ENCODE measurements around the gene PRRC2B. TPM values are rescaled to one million over a fixed set of nuclear protein-coding genes. Genes with fewer than 3 reads are reported as not detected.

Gene PRRC2B
- total RNA-seq, 1 experiment from 2014 or later = 137 TPM

GRCh38 chr9:131476777-131477345 lies 83.0 kb downstream of the PRRC2B start:
- intact Hi-C loops (cut with micrococcal nuclease; ENCODE audit: unreplicated experiment) = no loop called here

GRCh38 chr9:131477367-131477766 lies 83.5 kb downstream of the PRRC2B start:
- peaks cover 54% of the 10 kb centered on the region for H3K36me3 Mint-ChIP-seq (ENCODE audit: insufficient read depth, unreplicated experiment)
- no TSS peak for BruUV-seq (replicated peaks)
- intact Hi-C loops (cut with micrococcal nuclease; ENCODE audit: unreplicated experiment) = no loop called here
- peaks cover 11% of the 10 kb centered on the region for H3K4me1 Mint-ChIP-seq (ENCODE audit: low read depth, unreplicated experiment)
- CTCF ChIA-PET = interaction anchor here (0.6 kb wide), 1 partner anchor 98 kb away, joined by 4 read pairs; no protein-coding TSS in a partner anchor
- H3K27me3 Mint-ChIP-seq (ENCODE audit: unreplicated experiment) = no peaks in the 10 kb centered on the region
- H3K27ac Mint-ChIP-seq (ENCODE audit: unreplicated experiment) = no peak overlapping the region
- TF ChIP-seq CTCF (IDR thresholded peaks at IDR 0.05; ENCODE audit: unreplicated experiment) = no peak
- no peaks in the 10 kb centered on the region for H3K9me3 Mint-ChIP-seq (ENCODE audit: low read depth, unreplicated experiment)
- no peak for DNase-seq
- H3K4me3 Mint-ChIP-seq (ENCODE audit: low read depth, unreplicated experiment) = no peak overlapping the region

More at GRCh38 chr9:131476777-131477345, 83.0 kb downstream of the PRRC2B start:
- H3K4me3 Mint-ChIP-seq (ENCODE audit: low read depth, unreplicated experiment) = no peak overlapping the region
- peaks cover 11% of the 10 kb centered on the region for H3K4me1 Mint-ChIP-seq (ENCODE audit: low read depth, unreplicated experiment)
- H3K27ac Mint-ChIP-seq (ENCODE audit: unreplicated experiment) = no peak overlapping the region
- H3K27me3 Mint-ChIP-seq (ENCODE audit: unreplicated experiment) = no peaks in the 10 kb centered on the region
- H3K36me3 Mint-ChIP-seq (ENCODE audit: insufficient read depth, unreplicated experiment) = peaks cover 51% of the 10 kb centered on the region
- BruUV-seq (replicated peaks) = no TSS peak
- H3K9me3 Mint-ChIP-seq (ENCODE audit: low read depth, unreplicated experiment) = no peaks in the 10 kb centered on the region
- CTCF ChIA-PET = interaction anchor here (0.6 kb wide), 1 partner anchor 97 kb away, joined by 4 read pairs; no protein-coding TSS in a partner anchor
- no peak for DNase-seq
- no peak for TF ChIP-seq CTCF (IDR thresholded peaks at IDR 0.05; ENCODE audit: unreplicated experiment)

- no TSS peak for BruUV-seq (replicated peaks)
- Mint-ChIP-seq H3K36me3 (ENCODE audit: insufficient read depth, unreplicated experiment) (peaks cover 54% of the 10 kb centered on the region), H3K4me3 (ENCODE audit: low read depth, unreplicated experiment) (no peak overlapping the region), H3K9me3 (ENCODE audit: low read depth, unreplicated experiment) (no peaks in the 10 kb centered on the region), H3K4me1 (ENCODE audit: low read depth, unreplicated experiment) (peaks cover 6% of the 10 kb centered on the region), H3K27ac (ENCODE audit: unreplicated experiment) (no peak overlapping the region), H3K27me3 (ENCODE audit: unreplicated experiment) (no peaks in the 10 kb centered on the region)
- DNase-seq = no peak
- CTCF ChIA-PET = no interaction called here
- intact Hi-C loops (cut with micrococcal nuclease; ENCODE audit: unreplicated experiment) = no loop called here
- no peak for TF ChIP-seq CTCF (IDR thresholded peaks at IDR 0.05; ENCODE audit: unreplicated experiment)
Observed at GRCh38 chr9:131477816-131478419, 84.0 kb downstream of the PRRC2B start.

- peaks cover under 1% of the 10 kb centered on the region for H3K4me1 Mint-ChIP-seq (ENCODE audit: low read depth, unreplicated experiment)
- CTCF ChIA-PET = no interaction called here
- DNase-seq = peak; percentile 18
- intact Hi-C loops (cut with micrococcal nuclease; ENCODE audit: unreplicated experiment) = no loop called here
- no TSS peak for BruUV-seq (replicated peaks)
- no peak overlapping the region for H3K27ac Mint-ChIP-seq (ENCODE audit: unreplicated experiment)
- no peaks in the 10 kb centered on the region for H3K27me3 Mint-ChIP-seq (ENCODE audit: unreplicated experiment)
- no peak overlapping the region for H3K4me3 Mint-ChIP-seq (ENCODE audit: low read depth, unreplicated experiment)
- TF ChIP-seq CTCF (IDR thresholded peaks at IDR 0.05; ENCODE audit: unreplicated experiment) = no peak
- no peaks in the 10 kb centered on the region for H3K9me3 Mint-ChIP-seq (ENCODE audit: low read depth, unreplicated experiment)
- H3K36me3 Mint-ChIP-seq (ENCODE audit: insufficient read depth, unreplicated experiment) = peaks cover 50% of the 10 kb centered on the region
Observed at GRCh38 chr9:131478421-131478868, 84.6 kb downstream of the PRRC2B start.

All from Calu3 (cell line).